Measurements from ENCODE around the gene FCF1.

FCF1 gene, protein sequence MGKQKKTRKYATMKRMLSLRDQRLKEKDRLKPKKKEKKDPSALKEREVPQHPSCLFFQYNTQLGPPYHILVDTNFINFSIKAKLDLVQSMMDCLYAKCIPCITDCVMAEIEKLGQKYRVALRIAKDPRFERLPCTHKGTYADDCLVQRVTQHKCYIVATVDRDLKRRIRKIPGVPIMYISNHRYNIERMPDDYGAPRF

DNA sequence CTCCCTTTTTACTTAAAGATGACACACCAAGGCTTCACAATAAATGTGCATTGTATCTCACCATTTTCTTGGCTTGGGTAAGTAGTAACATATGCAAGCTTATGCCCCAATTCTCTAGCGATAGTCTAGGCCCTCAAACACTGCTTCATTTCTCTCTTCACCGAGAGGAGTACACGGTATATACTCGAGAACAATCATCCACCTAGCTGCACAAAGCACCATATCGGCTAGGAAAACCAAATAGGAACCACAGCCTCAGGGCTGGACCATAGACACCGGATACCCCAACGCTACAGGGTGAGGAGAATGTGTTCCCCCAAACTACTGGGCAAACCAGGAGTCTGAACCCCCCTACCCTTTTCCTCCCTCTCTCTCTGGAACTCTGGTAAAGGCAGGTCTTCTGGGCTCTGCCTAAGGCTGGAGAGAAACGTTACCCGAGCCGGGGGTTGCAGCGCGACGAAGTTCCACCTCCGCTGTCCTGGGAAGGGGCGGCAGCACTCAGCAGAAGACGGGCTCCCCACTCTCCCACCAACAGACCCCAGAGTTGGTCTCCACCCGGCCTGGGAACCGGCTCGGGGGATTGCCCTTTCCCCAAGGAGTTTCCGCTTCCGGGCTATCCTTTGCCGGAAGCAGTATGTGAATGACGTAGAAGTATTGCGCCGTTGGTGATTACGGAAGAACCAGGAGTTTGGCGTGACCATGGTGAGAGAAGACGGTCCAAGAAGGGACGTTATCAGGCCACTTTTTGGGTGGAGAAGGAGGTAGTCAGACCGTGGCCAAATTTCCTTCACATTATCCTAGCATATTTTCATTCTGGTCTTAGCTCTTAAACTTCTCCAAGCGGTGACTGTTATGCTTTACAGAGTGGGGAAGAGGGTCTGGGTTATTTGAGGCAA is at the start of gene FCF1, which contains the start of gene AREL1:
Gene FCF1 (plus strand): TSS at position 646 of the 896 bp plus-strand sequence. CDS start 54 bp downstream, at position 700.
Gene AREL1 (minus strand): TSS at position 582 of the 896 bp plus-strand sequence. CDS start 27,465 bp downstream, outside the sequence.
- TF ChIP-seq, protein P1, sequence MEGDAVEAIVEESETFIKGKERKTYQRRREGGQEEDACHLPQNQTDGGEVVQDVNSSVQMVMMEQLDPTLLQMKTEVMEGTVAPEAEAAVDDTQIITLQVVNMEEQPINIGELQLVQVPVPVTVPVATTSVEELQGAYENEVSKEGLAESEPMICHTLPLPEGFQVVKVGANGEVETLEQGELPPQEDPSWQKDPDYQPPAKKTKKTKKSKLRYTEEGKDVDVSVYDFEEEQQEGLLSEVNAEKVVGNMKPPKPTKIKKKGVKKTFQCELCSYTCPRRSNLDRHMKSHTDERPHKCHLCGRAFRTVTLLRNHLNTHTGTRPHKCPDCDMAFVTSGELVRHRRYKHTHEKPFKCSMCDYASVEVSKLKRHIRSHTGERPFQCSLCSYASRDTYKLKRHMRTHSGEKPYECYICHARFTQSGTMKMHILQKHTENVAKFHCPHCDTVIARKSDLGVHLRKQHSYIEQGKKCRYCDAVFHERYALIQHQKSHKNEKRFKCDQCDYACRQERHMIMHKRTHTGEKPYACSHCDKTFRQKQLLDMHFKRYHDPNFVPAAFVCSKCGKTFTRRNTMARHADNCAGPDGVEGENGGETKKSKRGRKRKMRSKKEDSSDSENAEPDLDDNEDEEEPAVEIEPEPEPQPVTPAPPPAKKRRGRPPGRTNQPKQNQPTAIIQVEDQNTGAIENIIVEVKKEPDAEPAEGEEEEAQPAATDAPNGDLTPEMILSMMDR (conservative IDR thresholded peaks at IDR 0.05; ENCODE audit: control insufficient read depth, insufficient read depth, low read depth, low read length): no peak
- DNase-seq (ENCODE audit: low read depth): peak; percentile 90
- H3K4me3 ChIP-seq (ENCODE audit: control insufficient read depth, low read depth, low read length): peak within 1 kb of the TSS; percentile 87

DNA sequence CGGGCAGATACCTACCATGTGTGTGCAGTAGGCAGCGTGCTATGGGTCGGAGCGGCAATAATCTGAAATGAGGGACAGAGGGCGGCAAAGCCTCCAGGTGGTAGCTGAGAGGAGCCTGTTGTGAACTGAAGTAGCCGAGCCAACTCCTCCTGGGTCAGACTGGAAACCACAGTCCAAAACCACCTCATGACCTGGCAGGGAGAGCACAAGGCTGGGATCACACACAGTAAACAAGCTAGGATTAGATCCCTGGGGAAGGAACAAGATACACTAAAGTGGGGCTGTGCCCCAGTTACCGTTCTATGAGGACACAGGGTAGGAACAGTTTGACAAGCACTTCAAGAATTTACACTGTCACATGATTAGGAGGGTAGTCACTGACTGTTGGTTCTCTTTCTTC is 49.1 kb upstream of the FCF1 start:
- peak; percentile 59 for DNase-seq (ENCODE audit: low read depth)
- H3K4me3 ChIP-seq (ENCODE audit: control insufficient read depth, low read depth, low read length): no peak overlapping the region
- TF ChIP-seq, protein P1 (conservative IDR thresholded peaks at IDR 0.05; ENCODE audit: control insufficient read depth, insufficient read depth, low read depth, low read length): no peak

DNA sequence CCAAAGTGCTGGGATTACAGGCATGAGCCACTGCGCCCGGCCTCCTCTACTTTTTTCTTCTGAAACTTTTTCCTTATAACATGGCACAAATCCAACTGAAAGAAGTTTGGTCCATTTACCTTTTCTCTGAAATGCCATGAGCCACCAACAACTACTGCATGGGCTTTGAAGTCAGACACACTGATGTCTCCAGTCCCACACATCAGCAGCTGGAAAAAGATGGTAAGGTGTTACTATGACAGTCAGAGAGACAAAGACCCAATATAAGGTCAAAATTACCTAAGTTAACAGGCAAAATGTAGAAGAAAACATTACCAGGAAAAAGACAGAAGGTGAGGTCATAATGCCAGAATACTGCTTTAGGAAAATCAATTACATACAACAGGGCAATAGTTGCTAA is 48.2 kb upstream of the FCF1 start:
- DNase-seq (ENCODE audit: low read depth): no peak
- TF ChIP-seq, protein P1 (conservative IDR thresholded peaks at IDR 0.05; ENCODE audit: control insufficient read depth, insufficient read depth, low read depth, low read length): no peak
- no peak overlapping the region for H3K4me3 ChIP-seq (ENCODE audit: control insufficient read depth, low read depth, low read length)

DNA sequence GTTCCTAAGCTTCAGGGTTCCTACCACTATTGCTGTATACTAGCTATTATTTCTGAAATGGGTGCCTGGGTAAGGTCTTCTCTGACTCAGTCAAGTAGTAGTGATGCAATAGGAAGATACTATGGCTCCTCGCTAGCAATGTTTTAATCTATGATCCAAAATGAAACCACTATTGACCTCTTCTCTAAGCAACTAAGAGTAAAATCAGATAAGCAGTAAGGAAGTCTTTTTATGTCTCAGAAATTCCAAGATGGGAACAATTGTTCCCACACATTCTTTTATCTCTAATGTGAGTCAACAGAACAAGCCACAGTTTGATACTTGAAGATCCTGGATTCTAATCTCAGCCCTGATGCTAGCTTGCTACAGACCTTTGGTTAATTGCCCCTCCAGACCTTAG is 45.2 kb upstream of the FCF1 start:
- no peak overlapping the region for H3K4me3 ChIP-seq (ENCODE audit: control insufficient read depth, low read depth, low read length)
- TF ChIP-seq, protein P1 (conservative IDR thresholded peaks at IDR 0.05; ENCODE audit: control insufficient read depth, insufficient read depth, low read depth, low read length): no peak
- peak; percentile 31 for DNase-seq (ENCODE audit: low read depth)

DNA sequence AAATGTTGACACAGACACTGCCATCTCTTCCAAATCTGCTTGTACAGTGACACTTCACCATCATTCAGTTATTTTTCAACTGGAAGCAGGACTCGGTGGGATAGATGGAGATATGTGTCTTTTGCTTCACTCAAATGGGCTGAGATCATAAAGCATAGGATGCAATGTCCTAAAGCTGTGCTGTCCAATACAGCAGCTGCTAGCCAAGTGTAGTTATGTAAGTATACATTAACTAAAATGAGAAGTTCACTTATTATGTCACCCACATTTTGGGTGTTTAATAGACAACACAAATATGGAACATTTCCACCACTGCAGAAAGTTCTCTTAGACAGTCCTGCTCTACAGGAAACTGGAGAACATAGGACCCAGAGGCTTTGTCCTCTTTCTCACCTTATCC is 43.7 kb upstream of the FCF1 start:
- no peak for DNase-seq (ENCODE audit: low read depth)
- no peak overlapping the region for H3K4me3 ChIP-seq (ENCODE audit: control insufficient read depth, low read depth, low read length)
- TF ChIP-seq, protein P1 (conservative IDR thresholded peaks at IDR 0.05; ENCODE audit: control insufficient read depth, insufficient read depth, low read depth, low read length): no peak

DNA sequence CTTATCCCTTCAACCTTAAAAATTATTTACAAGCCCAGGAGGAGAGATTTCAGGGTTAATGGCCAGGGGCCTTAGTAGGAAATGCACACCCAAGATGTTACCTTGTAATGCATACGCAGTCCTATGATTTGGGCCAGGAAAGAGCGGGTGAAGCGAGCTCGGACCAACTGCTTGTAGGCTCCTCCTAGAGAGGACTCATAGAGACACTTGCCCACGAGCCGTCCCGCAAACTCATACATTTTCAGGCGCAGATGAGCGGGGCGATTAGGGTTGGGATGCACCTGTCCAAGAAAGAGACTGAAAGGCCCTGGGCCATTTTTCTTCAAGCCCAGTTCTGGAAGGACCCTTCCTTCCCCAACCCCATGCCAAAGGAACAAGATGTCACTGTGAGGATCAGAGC is 43.1 kb upstream of the FCF1 start:
- TF ChIP-seq, protein P1 (conservative IDR thresholded peaks at IDR 0.05; ENCODE audit: control insufficient read depth, insufficient read depth, low read depth, low read length): no peak
- no peak for DNase-seq (ENCODE audit: low read depth)

More for the DNA sequence above, 43.1 kb upstream of the FCF1 start:
- H3K4me3 ChIP-seq (ENCODE audit: control insufficient read depth, low read depth, low read length): no peak overlapping the region
